Keratinocyte (primary cell): ENCODE results near the gene CMIP. TPM values are rescaled to one million over a fixed set of nuclear protein-coding genes. Genes with fewer than 3 reads are reported as not detected.

Experiments used
- DNase-seq: peaks from one replicate; pipeline ENCODE4 v3.0.0-alpha.2; 2011; ENCODE audit warnings: low read depth, missing footprints, low spot score
- FAIRE-seq: peaks from 2 replicates; lab custom pipeline; 2011; peaks lifted over from hg19 to GRCh38; lab: Jason Lieb, UNC
- H2AFZ ChIP-seq: 2 replicates; pipeline ENCODE4 v1.6.0; 2012; ENCODE audit warnings: low read length, control low read depth, inconsistent platforms; ENCODE audit not compliant: control insufficient read depth
- H3K27ac ChIP-seq: 2 replicates; pipeline ENCODE4 v1.5.1; 2011; ENCODE audit warnings: low read length; ENCODE audit not compliant: control insufficient read depth, insufficient read depth
- H3K27me3 ChIP-seq: 3 replicates; pipeline ENCODE4 v1.6.0; 2011; ENCODE audit warnings: low read length; ENCODE audit not compliant: control insufficient read depth, insufficient read depth; ENCODE audit errors: extremely low read depth
- H3K36me3 ChIP-seq, 2 experiments: 2 replicates in 1 of 2; 3 replicates in 1 of 2; pipeline ENCODE4 v1.5.1; 2011; ENCODE audit warnings: low read length in 2 of 2, mild to moderate bottlenecking in 1 of 2; ENCODE audit not compliant: control insufficient read depth in 2 of 2, insufficient read depth in 2 of 2; ENCODE audit errors: extremely low read depth in 1 of 2
- H3K4me1 ChIP-seq: 3 replicates; pipeline ENCODE4 v1.5.1; 2011; ENCODE audit warnings: low read length; ENCODE audit not compliant: control insufficient read depth, insufficient read depth; ENCODE audit errors: extremely low read depth
- H3K4me2 ChIP-seq: 3 replicates; pipeline ENCODE4 v1.6.0; 2011; ENCODE audit warnings: low read depth, low read length; ENCODE audit not compliant: control insufficient read depth, insufficient read depth; ENCODE audit errors: extremely low read depth
- H3K4me3 ChIP-seq, 3 experiments: fragments of 200-600 bp in 1 of 3; sonication (generic) in 1 of 3; 2 replicates in 2 of 3; 3 replicates in 1 of 3; pipeline ENCODE4 v1.5.1; 2011 to 2016; ENCODE audit warnings: low read length in 3 of 3, mild to moderate bottlenecking in 3 of 3, control low read depth in 2 of 3, inconsistent platforms in 1 of 3, low read depth in 1 of 3, mixed read lengths in 1 of 3, mixed run types in 1 of 3, moderate library complexity in 1 of 3; ENCODE audit not compliant: control insufficient read depth in 2 of 3, insufficient read depth in 2 of 3; ENCODE audit errors: extremely low read depth in 1 of 3
- H3K79me2 ChIP-seq: 2 replicates; pipeline ENCODE4 v1.6.0; 2012; ENCODE audit warnings: low read length; ENCODE audit not compliant: control insufficient read depth, insufficient read depth
- H3K9ac ChIP-seq: 3 replicates; pipeline ENCODE4 v1.6.0; 2011; ENCODE audit warnings: low read length; ENCODE audit not compliant: control insufficient read depth, insufficient read depth; ENCODE audit errors: extremely low read depth
- H3K9me1 ChIP-seq: 3 replicates; pipeline ENCODE4 v1.6.0; 2011; ENCODE audit warnings: low read length; ENCODE audit not compliant: control insufficient read depth, insufficient read depth; ENCODE audit errors: extremely low read depth
- H3K9me3 ChIP-seq: 2 replicates; pipeline ENCODE4 v1.5.1; 2012; ENCODE audit warnings: low read depth, low read length; ENCODE audit not compliant: control insufficient read depth
- H4K20me1 ChIP-seq: 3 replicates; pipeline ENCODE4 v1.6.0; 2011; ENCODE audit warnings: low read length; ENCODE audit not compliant: control insufficient read depth, insufficient read depth; ENCODE audit errors: extremely low read depth
- EZH2 ChIP-seq: IDR thresholded peaks from one replicate; pipeline ENCODE4 v1.6.1; 2012; ENCODE audit warnings: inconsistent platforms, mild to moderate bottlenecking, low read length, moderate library complexity
- dilution Hi-C: fragments of 300-500 bp; cut with MboI; formaldehyde crosslinking; loops from one replicate; pipeline ENCODE4 v1.7.0; 2020; ENCODE audit warnings: low sequenced_read_pairs; ENCODE audit not compliant: extremely low pct_ligation_motif_present
- polyA plus RNA-seq, 5 experiments: library from polyadenylated mRNA; depleted of rRNA in 3 of 5; stranded (reverse) in 3 of 5; stranded (forward) in 1 of 5; unstranded in 1 of 5; fragments of >200 nt; gene quantifications; 1 replicate in 1 of 5; 2 replicates in 3 of 5; 3 replicates in 1 of 5; pipeline versions ENCODE4 v1.2.1 to v1.2.3, GENCODE V29; 2011 to 2012; ENCODE audit warnings: missing spikeins in 2 of 5, low read depth in 1 of 5, low replicate concordance in 1 of 5
- TF ChIP-seq, protein P1 (sequence below), 3 experiments: IDR thresholded peaks in 1 of 3; conservative IDR thresholded peaks in 1 of 3; optimal IDR thresholded peaks in 1 of 3; 2 replicates in 2 of 3; 3 replicates in 1 of 3; pipeline versions ENCODE3 to v1.5.1; 2011; ENCODE audit warnings: low read length in 3 of 3, mild to moderate bottlenecking in 3 of 3, moderate library complexity in 2 of 3, control low read depth in 1 of 3, inconsistent platforms in 1 of 3; ENCODE audit not compliant: insufficient read depth in 2 of 3; ENCODE audit errors: extremely low read depth in 1 of 3

The CMIP gene
- polyA plus RNA-seq, 1 donor (not counting 4 experiments of a cell fraction or from before 2014, with no cell fraction given), result 5.0 TPM

GRCh38 chr16:81618187-81618586 lies 173.6 kb downstream of the CMIP start:
- Histone ChIP-seq H3K9me1 (peaks cover 9% of the 10 kb centered on the region), H4K20me1 (no peaks in the 10 kb centered on the region), H2AFZ (no peak overlapping the region), H3K36me3 (peaks cover 15 to 47% of the 10 kb centered on the region in 2 experiments), H3K27me3 (no peaks in the 10 kb centered on the region), H3K4me3 (no peak overlapping the region), H3K4me2 (no peak overlapping the region), H3K27ac (no peak overlapping the region), H3K79me2 (peaks cover 57% of the 10 kb centered on the region), H3K9ac (no peak overlapping the region), H3K4me1 (peaks cover 31% of the 10 kb centered on the region), H3K9me3 (no peaks in the 10 kb centered on the region)
- FAIRE-seq, result no peak
- dilution Hi-C loops, result no loop called here
- no peak for DNase-seq
- TF ChIP-seq, protein P1, sequence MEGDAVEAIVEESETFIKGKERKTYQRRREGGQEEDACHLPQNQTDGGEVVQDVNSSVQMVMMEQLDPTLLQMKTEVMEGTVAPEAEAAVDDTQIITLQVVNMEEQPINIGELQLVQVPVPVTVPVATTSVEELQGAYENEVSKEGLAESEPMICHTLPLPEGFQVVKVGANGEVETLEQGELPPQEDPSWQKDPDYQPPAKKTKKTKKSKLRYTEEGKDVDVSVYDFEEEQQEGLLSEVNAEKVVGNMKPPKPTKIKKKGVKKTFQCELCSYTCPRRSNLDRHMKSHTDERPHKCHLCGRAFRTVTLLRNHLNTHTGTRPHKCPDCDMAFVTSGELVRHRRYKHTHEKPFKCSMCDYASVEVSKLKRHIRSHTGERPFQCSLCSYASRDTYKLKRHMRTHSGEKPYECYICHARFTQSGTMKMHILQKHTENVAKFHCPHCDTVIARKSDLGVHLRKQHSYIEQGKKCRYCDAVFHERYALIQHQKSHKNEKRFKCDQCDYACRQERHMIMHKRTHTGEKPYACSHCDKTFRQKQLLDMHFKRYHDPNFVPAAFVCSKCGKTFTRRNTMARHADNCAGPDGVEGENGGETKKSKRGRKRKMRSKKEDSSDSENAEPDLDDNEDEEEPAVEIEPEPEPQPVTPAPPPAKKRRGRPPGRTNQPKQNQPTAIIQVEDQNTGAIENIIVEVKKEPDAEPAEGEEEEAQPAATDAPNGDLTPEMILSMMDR (optimal IDR thresholded peaks at IDR 0.05 in 1 of 3, IDR thresholded peaks at IDR 0.05 in 1 of 3, conservative IDR thresholded peaks at IDR 0.05 in 1 of 3; ENCODE audit: extremely low read depth in 1 of 3, insufficient read depth in 2 of 3, low read length in 3 of 3), result no peak
- TF ChIP-seq EZH2, result no peak

- dilution Hi-C loops, result no loop called here
- Histone ChIP-seq H3K79me2 (peaks cover 57% of the 10 kb centered on the region), H3K4me2 (no peak overlapping the region), H3K36me3 (peaks cover 15 to 46% of the 10 kb centered on the region in 2 experiments), H3K27ac (peak overlapping the region; percentile 13), H3K9ac (no peak overlapping the region), H2AFZ (no peak overlapping the region), H3K9me3 (no peaks in the 10 kb centered on the region), H3K4me1 (peaks cover 36% of the 10 kb centered on the region), H3K4me3 (no peak overlapping the region), H3K27me3 (no peaks in the 10 kb centered on the region), H3K9me1 (peaks cover 9% of the 10 kb centered on the region), H4K20me1 (no peaks in the 10 kb centered on the region)
- DNase-seq, result no peak
- TF ChIP-seq, protein P1 (optimal IDR thresholded peaks at IDR 0.05 in 1 of 3, IDR thresholded peaks at IDR 0.05 in 1 of 3, conservative IDR thresholded peaks at IDR 0.05 in 1 of 3; ENCODE audit: extremely low read depth in 1 of 3, insufficient read depth in 2 of 3, low read length in 3 of 3), result no peak
- TF ChIP-seq EZH2, result no peak
- FAIRE-seq, result no peak
Measured at GRCh38 chr16:81618661-81619060, 174.1 kb downstream of the CMIP start.
